HG03066 (cell line): ENCODE results near the gene PHLDB1.
"Not testable (repeated sequence)": the region's sequence is repeated elsewhere in the genome, so short reads cannot be mapped to it uniquely, and the experiment has no call there.

Experiments used
- ATAC-seq: cut with Tn5 transposase; IDR thresholded peaks from one replicate; pipeline ENCODE4 v1.9.1; 2021; ENCODE audit warnings: low read depth; ENCODE audit not compliant: unreplicated experiment

PHLDB1 gene

DNA sequence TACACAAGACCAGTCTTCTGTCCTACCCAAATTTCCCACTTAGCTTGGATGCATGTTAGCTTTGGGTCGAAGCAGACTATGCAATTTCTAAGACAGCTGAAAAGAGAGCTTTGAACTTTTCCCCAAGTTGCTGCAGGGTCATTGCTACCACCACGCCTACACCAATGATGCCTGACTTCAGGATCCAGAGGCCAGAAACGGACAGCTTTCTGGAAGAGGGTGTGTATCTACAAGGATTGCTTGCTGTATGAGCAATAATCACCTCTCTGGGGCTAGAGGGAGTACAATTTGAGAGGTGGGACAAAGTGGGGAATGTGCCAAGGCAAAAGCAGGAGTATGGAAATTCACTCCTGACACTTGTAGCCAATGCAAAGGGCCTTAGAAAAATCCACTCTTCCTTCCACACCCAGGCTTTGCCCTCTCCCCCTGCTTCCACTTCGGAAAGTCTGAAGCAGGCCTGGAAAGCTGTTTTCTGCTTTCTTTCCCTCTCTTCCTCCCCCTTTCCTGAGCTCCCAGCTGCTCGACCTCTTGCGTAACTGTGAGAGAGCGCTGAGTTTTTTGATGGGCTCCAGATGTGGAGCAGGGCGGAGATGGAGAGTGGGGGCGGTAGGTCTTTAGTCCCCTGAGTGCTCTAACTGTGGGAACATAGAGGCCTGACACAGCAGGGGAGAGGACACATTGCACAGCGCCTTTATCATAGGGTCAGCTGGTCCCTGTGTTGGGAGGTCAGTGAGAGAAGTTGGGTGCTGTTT lies 2.1 kb upstream of the PHLDB1 start:
- no peak for ATAC-seq

DNA sequence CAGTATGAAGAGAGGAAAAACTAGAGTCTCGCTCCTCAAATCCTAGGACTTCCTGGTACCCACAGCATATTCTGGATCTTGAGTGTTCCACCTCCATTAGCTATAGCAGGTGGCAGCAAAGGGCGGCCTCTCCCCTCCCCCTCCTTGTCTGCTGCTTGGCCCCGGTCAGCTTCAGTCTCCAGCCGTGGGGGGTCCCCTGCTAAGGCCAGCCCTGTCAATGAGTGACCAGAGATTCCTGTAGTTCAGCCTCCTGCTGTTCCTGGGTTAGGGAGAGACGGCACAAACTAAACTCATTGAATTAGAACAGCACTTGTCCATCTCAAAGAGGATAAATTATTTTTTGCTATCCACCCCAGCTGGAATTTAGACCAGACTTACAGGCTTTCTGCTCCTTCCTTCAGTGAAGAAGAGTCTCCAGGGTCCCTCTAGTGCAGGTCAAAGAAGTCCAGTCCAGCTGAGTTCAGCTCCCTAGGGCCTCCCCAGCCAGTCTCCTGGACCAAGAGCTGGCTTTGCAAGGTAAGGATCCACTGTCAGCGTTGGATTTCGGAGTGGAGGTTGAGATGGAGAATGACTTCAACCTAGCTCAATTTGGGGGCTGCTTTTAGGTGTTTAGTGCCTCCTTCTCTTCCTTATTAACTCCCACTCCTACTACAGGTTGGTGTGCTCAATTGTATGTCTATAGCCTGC lies 1.1 kb upstream of the PHLDB1 start:
- no peak for ATAC-seq

DNA sequence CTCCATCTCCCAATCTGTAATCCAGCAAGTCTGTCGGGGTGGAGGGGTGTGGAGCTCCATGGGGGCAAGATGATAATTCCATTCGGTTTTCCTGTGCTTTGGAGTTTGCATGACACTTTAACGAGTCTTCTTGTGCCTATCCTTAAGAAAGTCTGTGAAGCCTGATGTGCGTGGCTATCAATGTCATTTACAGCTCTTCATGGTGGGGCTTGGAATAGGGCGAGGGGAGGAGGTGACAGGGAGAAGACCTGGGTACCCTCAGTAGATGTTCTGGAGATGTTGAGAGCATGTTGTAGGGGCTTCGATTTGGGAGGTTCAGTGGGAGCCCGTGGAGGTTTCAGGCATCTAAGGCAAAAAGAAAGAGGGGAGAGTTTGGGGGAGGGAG lies 579 bp upstream of the PHLDB1 start:
- ATAC-seq = no peak

DNA sequence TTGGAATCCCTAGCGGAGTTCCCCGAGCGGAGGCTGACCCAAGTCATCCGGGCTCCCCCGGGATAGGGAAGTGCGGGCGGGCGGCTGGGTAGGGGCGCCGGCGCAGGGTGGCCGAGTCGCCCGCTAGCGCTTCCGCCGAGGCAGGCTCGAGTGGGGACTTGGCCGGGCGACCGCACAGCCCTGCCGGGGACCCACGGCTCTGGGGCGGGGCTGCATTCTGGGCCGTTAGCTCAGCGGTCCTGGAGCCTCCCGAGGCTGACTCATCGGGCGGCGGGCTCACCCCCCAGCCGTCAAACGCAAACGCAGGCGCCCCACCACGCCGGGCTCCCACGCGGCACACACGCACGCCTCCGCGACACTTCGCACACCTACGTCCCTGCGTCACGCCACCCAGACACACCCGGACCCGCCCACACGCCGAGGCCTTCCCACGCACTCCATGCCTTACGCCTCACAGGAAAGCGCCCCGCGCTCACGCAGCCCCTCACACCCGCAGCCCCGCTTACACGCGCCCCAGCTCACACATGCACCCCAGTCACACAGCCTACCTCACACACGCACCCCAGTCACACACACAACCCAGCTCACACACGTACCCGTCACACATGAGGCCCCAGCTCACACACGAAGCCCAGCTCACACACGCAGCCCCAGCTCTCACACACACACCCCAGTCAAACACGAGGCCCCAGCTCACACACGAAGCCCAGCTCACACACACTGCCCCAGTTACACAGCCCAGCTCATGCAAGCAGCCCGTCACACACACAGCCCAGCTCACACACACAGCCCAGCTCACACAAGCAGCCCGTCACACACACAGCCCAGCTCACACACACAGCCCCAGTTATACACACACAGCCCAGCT lies 1.2 kb downstream of the PHLDB1 start:
- ATAC-seq = no peak

DNA sequence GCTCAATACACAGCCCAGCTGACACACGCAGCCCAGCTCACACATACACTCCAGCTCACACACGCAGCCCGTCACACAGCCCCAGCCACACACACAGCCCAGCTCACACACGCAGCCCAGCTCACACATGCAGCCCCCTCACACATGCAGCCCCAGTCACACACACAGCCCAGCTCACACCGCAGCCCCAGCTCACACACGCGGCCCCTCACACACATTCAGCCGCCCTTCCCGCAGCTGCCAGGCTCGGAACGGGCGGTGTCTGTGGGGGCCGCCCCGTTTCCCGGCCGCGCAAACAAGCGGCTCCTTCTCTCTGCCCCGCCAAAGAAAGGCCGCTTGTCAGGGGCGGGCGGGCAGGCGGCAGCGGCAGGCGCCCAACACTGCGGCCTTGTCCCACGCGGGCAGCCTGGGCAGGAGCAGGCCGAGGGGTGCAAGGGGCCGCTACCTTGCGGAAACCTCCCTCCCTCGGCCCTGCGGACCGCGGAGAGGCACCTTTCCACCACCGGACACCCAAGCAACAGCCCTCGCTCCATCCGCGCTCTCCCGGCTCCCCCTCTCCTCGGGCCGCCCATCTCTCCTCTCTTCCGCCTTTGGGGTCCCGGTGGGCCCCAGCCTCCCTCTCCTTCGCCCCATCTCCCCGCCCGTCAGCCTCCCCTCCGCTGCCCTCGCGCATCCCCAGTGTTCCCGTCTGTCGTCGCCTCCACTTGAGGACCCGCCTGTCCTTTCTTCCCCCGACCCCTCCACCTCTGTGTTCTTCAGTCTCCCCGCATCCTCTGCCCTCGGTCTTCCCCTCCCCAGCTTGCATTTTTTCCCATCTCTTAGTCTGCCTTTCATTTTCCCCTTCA lies 2.2 kb downstream of the PHLDB1 start:
- ATAC-seq = no peak

DNA sequence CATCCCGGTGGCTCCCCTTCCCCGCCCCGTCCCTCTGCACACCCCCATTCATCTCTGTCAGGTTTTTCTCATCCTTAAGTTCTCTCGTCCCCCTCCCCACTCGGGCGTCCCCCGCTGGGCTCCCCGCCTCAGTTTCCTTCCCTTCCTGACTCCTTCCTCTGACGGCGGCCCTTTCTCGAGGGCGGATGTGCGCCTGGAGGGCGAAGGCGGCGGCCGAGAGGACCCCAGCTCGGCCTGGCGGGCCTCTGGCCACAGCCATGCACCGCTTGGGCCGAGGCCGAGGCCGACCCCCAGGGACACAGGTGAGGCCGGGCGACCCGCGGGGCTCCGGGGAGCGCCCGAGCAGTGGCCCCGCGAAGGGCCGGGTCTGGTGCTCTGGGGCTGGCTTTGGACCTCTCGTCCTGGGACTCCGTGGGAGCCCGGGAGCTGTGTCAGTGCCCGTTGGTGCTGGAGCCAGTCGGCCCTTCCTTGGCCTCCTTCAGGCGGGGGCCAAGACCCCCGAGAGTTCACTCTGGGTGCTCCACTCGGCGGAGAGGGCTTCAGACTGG lies 2.9 kb downstream of the PHLDB1 start:
- ATAC-seq = no peak

DNA sequence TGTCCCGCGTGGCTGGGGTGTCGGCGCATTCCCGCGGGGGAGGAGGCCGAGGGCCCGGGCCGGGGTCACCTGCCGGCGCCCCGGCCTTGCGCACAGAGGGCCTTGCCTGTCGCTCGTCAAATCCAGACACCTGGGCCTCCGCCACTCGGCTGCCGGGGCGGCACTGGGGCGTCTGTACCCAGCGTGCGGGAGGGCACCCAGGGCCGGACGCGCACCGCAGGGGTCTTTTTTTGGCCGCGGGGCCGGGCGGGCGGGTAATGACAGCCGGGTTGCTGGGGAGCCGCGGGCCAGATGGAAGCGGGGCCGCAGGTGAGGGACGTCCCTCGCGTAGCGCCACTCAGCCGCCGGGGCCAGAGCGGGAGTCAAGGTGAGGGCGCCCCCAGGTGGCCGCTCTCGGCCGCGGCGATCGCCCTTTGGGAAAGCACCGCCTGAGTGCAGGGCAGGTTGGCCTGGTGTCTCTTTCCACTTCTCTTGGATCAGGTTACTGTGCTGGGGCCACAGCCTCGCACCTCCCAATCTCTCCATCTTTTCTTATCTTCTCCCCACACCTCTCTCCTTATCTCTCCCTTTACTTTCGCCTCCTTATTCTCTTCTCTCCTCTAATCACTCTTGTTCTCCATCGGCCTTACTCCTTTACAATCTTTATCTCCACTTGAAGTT lies 3.5 kb downstream of the PHLDB1 start:
- no peak for ATAC-seq

DNA sequence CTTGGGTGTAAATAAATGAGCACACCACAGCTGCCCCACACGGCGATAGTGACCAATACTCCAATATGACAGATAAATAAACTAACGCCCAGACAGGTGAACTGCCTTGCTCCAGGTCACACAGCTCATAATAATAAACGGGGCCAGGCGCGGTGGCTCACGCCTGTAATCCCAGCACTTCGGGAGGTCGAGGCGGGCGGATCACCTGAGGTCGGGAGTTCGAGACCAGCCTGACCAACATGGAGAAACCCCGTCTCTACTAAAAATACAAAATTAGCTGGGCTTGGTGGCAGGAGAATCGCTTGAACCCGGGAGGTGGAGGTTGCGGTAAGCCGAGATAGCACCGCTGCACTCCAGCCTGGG lies 4.0 kb downstream of the PHLDB1 start:
- not testable (repeated sequence) for ATAC-seq

DNA sequence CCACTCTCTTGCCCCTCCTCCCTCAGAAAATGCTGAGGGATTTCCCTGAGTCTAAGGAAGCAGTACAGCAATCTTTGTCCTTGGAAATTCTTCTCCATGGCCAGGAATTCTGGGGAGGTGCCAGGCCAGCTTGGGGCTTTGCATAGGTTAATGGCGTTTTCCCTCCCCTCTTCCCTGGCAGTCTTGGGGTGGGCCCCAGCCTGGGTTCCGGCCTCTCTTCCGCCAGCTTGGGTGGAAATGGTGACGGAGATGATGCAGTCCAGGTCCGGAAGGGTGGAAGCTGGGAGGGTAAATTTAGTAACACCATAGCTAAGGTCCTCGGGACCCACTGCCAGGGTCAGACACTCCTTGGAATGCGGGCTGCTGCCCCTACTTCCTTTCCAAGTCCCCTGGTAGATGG lies 5.0 kb downstream of the PHLDB1 start:
- ATAC-seq = no peak

DNA sequence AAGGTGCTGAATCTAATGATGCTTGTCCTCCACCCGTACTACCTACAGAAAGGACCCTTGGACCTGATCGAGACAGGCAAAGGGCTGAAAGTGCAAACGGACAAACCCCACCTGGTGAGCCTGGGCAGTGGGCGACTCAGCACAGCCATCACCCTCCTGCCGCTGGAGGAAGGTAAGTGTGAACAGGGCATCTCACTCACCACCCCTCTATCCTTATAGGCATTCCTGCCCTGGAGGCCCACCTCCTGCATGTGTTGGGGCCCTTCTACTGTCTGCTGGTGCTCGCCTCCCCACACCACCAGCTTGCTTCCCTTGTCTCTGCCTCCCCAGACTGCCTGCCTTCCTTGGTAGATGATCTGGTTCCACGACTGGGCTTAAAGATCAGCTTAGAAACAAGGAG lies 7.1 kb downstream of the PHLDB1 start:
- ATAC-seq = no peak

DNA sequence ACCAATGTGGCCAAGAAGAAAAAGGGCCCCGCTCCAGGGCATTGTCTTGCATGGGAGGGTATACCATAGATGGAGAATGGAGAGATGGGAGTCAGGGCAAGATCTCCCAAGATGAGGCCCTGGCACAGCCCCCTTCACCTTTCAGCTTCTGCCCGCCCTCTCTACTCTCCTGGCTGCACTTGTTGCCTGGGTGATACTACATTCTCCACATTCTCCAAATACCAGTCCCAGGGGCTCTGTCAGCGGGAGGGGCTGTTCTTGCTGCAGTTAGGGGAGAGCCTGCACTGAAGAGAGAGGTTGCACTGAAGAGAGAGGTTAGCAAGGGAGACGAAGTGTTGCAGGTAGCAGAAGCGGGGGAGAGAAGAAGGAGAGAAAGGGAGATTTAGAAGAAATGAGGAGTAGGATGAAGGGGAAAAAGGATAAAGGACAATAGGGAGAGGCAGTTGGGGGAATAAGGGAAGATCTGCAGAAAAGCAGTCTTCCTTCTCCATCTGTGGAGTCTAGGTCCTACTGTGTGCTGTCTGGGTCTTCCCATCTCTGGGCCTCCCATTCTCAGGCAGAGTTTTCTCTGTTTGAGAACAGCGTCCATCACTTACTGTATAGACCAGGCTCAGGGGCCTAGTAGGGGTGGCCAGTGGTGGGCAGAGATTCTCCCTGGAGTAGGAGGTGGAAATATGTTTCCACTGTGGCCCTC lies 8.0 kb downstream of the PHLDB1 start:
- ATAC-seq = no peak

DNA sequence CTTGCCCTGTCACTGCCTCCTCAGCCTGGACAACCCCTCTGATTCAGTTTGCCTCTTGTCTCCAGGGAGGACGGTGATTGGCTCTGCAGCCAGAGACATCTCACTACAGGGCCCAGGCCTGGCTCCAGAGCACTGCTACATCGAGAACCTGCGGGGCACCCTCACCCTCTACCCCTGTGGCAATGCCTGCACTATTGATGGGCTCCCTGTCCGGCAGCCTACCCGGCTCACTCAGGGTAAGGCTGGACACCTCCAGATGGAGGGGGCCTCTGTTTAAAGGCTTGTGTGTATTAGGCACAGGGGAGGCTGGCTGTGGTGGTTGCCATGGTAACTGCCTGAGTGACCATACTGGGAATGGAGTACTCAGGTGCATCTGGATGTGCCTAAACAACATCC lies 8.6 kb downstream of the PHLDB1 start:
- ATAC-seq = no peak

DNA sequence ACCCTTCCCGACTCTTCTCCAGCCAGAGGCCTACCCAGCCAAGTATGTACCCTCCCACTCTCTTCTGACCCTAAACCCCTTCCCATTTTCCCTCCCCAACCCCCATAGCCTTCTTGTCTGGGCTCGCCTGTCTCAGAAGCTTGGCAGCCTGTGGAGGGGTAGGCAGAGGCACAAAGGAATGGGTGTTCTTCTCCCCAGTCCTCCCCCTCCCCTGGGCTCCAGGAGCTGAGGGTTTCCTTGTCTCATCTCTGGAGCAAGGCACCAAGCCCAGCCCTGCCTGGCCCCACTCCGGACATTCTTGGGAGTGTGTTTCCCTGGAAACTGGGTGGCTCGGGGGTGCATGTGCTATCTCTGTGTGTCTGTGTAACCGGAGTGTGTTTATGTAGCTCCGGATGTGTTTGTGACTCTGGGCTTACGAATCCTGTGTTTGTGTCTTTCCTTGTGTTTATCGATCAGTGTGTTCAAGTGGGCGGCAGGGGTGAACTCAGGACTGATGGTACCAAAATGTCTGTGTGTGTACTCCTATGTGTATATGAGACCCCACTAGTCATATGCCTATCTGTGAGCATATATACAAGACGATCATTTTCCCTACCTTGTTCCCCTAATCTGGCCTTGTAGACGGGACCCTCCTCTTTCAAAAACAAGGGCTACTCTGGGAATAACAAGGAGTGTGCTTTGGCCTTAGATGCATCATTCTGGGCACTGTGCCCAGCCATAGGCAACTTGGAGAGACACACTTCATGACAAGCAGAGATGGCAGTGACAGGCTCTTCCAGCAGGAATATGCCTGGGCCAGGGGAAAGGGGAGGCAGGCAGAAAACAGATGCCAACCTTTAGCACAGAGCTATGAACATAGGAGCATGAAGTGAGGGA lies 10.9 kb downstream of the PHLDB1 start:
- ATAC-seq = no peak

DNA sequence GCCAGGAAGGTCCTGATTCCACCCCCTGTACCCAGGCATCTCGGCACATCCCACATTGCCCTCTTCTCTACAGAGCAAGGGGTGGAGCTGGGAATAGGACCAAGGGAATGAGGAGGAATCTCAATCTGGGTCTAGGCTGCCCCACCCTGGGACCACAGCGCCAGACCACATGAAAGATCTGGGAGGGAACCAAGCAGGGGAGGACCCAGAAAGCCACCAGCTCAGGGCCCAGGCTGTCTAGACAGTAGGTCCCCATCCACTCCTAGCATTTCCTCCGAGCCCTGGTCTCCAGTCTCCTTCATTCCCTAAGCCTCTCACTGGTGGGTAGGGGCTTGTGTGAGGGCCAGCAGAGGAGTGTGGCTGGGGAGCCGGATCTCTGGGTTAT lies 11.6 kb downstream of the PHLDB1 start:
- ATAC-seq = no peak

DNA sequence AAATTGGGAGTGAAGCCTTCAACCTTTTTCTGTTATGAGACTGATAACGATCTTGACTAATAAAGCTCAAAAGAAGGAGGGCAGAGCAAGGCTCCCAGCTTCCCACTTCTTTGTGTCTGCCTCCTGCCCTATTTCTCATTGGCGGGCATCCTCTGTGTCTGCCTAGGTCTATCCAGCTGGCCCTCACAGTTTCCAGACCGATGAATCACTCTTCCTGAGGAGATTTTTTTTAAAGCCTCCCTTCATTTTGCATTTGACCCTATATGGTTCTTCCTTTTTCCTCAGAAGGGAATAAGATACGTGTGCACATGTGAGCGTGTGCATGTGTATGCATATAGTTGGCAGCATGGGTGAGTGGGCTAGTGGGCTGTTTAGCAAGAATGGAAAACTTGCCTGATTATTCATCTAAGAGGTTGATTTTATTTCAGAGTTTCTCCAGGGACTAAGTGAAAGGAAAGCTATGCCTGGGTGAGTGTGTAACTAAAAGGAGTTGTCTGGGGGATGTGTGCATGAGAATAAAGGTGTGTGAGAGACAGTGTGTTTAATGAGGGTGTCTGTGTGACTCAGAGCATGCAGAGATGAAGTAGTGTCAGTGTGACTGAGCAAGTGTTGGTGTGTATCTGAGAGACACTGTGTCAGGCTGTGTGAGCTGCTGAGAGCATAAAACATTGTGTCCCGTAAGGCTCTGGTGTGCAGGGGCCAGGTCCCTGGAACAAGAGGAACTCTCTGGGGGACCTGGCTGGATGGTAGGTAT lies 12.2 kb downstream of the PHLDB1 start:
- no peak for ATAC-seq

DNA sequence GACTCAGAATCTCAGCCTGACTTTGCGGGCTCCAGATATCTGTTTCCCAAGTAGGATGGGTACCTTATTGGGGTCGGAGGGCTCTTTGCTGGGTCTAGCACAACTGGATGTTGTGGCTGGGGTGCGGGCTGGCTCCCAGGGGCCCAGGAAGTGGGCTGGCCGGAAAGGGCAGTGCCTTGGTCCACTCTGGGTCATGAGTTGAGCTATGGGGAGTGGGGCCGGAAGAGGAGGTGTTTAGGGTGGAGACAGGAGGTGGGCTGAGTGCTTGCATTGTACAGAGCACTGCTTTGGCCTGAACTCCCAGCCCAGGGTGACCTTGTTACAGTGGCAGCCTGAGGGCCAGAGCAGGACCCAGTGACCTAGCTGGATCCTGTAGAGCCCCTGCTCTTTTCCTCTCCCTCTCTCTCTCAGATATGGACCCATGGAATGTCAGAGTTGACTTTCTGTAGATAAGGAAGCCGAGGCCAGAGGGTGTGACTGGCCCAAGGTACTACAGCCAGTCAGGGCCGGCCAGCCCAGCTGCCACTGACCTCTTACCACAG lies 13.2 kb downstream of the PHLDB1 start:
- no peak for ATAC-seq

DNA sequence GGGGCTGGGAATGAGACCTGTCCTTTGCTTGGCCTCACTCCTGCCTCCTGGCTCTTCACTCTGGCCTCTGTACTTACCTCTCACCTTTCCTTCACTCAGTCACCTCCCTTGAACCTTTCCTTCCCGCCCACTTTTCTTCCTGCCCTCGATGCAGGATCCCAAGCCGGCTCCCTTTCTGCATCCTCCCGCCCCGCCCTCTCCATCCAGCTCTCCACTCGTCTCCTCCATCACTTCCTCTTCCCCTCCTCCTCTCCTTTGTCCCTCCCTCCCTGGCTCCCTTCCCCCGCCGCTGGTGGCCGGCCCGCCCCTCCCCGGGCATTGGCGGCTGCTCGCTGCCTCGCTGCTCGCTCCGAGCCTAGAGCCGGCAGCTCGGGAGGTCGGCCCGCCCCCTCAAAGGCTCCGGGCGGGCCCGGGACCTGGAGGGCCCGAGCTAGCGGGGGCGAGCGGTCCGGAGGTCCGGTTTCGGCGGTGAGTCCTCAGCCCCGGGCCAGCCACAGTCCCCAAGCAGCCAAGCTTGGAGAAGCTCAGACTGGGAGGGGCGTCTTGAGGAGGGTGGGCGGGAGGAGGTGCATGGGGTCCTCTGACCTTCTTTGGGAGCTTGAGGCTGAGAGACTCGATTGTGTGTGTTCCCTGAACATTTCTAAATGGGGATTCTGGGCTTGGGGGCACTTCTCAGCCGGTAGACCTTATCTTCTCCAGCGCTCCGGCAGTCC lies 13.8 kb downstream of the PHLDB1 start:
- no peak for ATAC-seq
